T-helper 2 cell treated with Interferon-gamma antibody and Interleukin-4, amounts not matched to agents 5 μg/mL and 100 μg/mL, for 36 hours (primary cell): ENCODE results near the gene GPRIN2.
"Not testable (repeated sequence)": the region's sequence is repeated elsewhere in the genome, so short reads cannot be mapped to it uniquely, and the experiment has no call there.

ENCODE experiments used
- DNase-seq: peaks from one replicate; pipeline ENCODE4 v3.0.0; 2021; ENCODE audit warnings: low spot score
- H3K27ac Mint-ChIP-seq: one replicate; pipeline ENCODE4 v1.8.0; 2021; ENCODE audit warnings: mild to moderate bottlenecking, mixed read lengths
- H3K27me3 Mint-ChIP-seq: one replicate; pipeline ENCODE4 v1.8.0; 2021; ENCODE audit warnings: low read depth, mixed read lengths
- H3K36me3 Mint-ChIP-seq: one replicate; pipeline ENCODE4 v1.8.0; 2021; ENCODE audit warnings: low read depth, mixed read lengths
- H3K4me1 Mint-ChIP-seq: one replicate; pipeline ENCODE4 v1.8.0; 2021; ENCODE audit warnings: low read depth, mixed read lengths
- H3K4me3 Mint-ChIP-seq: one replicate; pipeline ENCODE4 v1.8.0; 2022; ENCODE audit warnings: mild to moderate bottlenecking, moderate library complexity, mixed read lengths
- H3K9me3 Mint-ChIP-seq: one replicate; pipeline ENCODE4 v1.8.0; 2021; ENCODE audit warnings: mixed read lengths

The GPRIN2 gene

DNA sequence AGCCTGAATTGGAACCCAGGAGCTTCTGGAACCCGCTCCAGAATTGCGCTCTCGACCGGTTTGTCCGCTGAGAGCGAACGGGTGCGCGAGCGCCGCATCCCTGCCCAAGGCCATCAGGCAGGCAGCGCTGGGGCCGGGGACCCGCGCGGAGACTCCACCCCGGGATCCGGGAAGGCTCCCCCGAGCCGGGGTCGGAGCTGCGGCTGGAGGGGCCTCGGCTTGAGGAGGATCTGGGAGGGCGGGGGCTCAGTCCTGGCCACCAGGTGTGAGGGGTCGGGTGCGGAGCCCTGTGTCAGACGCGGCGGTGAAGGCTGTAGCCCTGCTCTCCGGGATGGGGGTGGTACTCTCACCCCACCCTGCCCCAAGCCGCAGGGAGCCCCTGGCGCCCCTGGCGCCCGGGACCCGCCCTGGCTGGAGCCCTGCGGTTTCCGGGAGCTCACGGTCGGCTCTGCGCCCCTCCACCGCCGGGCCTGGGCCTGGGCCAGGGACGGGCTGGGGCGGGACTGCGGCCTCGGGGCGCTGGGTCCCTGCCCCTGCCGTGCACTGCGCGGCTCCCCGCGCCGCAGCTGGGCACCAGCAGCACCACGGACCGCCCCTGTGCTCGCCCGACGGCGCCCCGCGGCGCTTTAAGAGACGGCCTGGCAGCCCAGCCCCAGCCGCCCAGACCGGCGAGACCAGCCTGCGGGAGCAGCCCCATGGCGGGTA is 22.2 kb upstream of the GPRIN2 start, which contains the start of gene SYT15:
Gene SYT15 (plus strand): TSS at position 655 of the 705 bp plus-strand sequence. CDS start 41 bp downstream, at position 696.
- not testable (repeated sequence) for H3K9me3 Mint-ChIP-seq

DNA sequence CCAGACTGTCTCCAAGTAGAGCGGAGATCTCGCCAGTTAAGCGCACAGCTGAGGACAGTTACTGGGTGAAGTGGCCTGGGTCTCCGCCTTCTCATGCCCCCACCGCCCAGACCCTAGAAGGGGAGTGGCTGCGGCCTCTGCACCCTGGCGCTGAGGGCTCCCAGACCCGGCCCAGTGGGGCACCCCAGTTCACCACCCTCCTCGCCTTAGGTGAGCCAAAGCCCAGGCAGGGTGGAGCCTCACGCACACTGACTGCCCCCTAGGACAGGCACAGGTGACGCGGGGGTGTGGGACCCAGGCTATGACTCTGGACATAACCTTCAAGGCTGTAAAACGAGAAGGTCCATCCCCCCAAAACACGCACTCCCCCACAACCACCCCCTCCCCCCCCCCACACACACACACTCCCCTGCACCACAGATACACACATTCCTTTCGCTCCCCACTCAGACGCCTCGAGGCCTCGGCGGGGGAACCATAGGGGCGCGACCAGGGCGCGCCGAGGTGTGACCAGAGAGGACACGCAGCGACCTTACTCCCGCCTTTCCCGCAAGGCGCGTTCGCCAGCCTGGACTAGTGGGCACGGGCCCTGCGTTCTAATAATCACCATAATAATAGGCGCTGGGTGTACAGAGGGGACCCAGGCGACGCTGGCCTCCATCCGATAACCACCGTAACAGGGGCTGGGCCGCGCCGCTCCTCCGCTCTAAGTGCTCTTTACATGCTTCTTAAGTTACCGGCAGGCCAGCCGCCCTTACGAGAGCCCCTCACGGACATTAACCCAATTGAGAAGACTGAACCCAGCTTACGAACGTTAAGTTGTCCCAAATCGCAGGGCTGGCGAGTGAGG is 21.4 kb upstream of the GPRIN2 start:
- not testable (repeated sequence) for H3K27me3 Mint-ChIP-seq, DNase-seq, H3K4me3 Mint-ChIP-seq, H3K9me3 Mint-ChIP-seq, H3K27ac Mint-ChIP-seq, H3K36me3 Mint-ChIP-seq, H3K4me1 Mint-ChIP-seq

More for the DNA sequence above, 22.2 kb upstream of the GPRIN2 start, which contains the start of gene SYT15:
- not testable (repeated sequence) for H3K27me3 Mint-ChIP-seq, H3K27ac Mint-ChIP-seq, H3K4me3 Mint-ChIP-seq, H3K4me1 Mint-ChIP-seq, H3K36me3 Mint-ChIP-seq, DNase-seq

GRCh38 chr10:46573884-46574283 is 17.4 kb upstream of the GPRIN2 start:
- not testable (repeated sequence) for H3K9me3 Mint-ChIP-seq, H3K36me3 Mint-ChIP-seq, H3K4me3 Mint-ChIP-seq, H3K27ac Mint-ChIP-seq, H3K27me3 Mint-ChIP-seq, H3K4me1 Mint-ChIP-seq, DNase-seq

- H3K9me3 Mint-ChIP-seq, H3K4me3 Mint-ChIP-seq, H3K27ac Mint-ChIP-seq, H3K4me1 Mint-ChIP-seq, DNase-seq, H3K36me3 Mint-ChIP-seq, H3K27me3 Mint-ChIP-seq: not testable (repeated sequence)
Observed at GRCh38 chr10:46573314-46573713, 16.9 kb upstream of the GPRIN2 start.

GRCh38 chr10:46572765-46573164 is 16.3 kb upstream of the GPRIN2 start:
- not testable (repeated sequence) for H3K36me3 Mint-ChIP-seq, H3K4me1 Mint-ChIP-seq, H3K27me3 Mint-ChIP-seq, H3K9me3 Mint-ChIP-seq, DNase-seq, H3K4me3 Mint-ChIP-seq, H3K27ac Mint-ChIP-seq

DNA sequence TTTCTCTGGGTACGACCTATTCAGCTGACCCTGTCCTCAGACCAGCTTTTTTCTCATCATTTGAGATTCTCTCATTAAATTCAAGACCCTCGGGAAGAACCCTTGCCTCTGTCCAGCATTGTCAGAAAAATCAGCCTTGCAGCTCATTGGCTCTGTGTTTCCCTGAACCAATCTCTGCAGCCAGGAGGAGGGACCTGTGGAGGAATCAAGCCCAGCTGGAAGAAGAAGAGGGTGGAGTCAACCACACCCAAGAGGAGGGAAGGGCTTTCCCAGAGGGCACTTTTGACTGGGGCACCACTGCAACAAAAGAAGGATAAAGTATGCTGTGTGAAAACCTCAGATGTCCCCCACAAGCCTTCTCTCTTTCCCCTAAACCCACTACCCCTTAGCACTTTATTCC is 14.2 kb upstream of the GPRIN2 start:
- DNase-seq, H3K36me3 Mint-ChIP-seq, H3K4me3 Mint-ChIP-seq, H3K27ac Mint-ChIP-seq, H3K27me3 Mint-ChIP-seq, H3K4me1 Mint-ChIP-seq, H3K9me3 Mint-ChIP-seq: not testable (repeated sequence)

- not testable (repeated sequence) for H3K36me3 Mint-ChIP-seq, H3K4me3 Mint-ChIP-seq, H3K9me3 Mint-ChIP-seq, DNase-seq, H3K4me1 Mint-ChIP-seq, H3K27me3 Mint-ChIP-seq, H3K27ac Mint-ChIP-seq
Observed at GRCh38 chr10:46567151-46567550, 10.7 kb upstream of the GPRIN2 start.

DNA sequence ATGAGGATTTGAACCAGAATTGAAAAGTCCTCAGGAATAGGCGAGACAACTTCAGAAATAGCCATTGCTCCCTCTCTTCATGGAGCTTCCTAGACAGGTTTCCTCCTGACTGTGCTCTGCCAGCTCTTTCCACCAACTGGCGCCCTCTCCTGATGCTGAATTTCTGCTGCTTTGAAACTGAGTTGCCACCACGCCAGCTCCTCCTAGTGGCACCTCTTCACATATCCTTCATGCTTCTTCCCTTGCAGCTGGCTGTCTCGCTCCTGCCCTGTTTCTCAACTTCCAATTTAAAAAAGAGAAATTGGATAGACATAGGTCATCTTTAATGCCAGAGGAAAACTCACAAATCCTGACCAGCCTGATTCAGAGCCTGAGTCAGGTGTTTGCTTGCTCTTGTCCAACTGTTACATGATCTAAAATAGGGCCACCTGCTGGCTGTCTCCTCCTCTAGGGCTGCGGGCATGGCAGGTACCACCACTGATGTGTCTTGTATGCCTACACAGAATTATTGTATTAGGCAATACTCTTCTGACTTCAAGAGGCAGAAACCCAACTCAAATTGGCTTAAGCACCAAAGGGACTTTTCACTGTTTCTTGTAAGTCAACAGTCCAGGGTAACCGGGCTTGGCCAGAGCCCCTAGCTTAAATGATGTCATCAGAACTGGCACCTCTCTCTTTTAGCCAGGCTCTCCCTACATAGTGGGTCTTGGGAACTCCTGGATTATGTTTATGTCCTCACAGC is 9.3 kb upstream of the GPRIN2 start:
- not testable (repeated sequence) for H3K27ac Mint-ChIP-seq, H3K27me3 Mint-ChIP-seq, H3K36me3 Mint-ChIP-seq, H3K4me1 Mint-ChIP-seq, H3K9me3 Mint-ChIP-seq, H3K4me3 Mint-ChIP-seq
- DNase-seq, result peak; percentile 32

GRCh38 chr10:46560952-46561351 is 4.5 kb upstream of the GPRIN2 start:
- peak; percentile 4 for DNase-seq
- no peak overlapping the region for H3K4me3 Mint-ChIP-seq
- peaks cover 5% of the 10 kb centered on the region for H3K4me1 Mint-ChIP-seq
- no peaks in the 10 kb centered on the region for H3K27me3 Mint-ChIP-seq
- H3K27ac Mint-ChIP-seq, result no peak overlapping the region
- no peaks in the 10 kb centered on the region for H3K36me3 Mint-ChIP-seq
- H3K9me3 Mint-ChIP-seq, result no peaks in the 10 kb centered on the region

DNA sequence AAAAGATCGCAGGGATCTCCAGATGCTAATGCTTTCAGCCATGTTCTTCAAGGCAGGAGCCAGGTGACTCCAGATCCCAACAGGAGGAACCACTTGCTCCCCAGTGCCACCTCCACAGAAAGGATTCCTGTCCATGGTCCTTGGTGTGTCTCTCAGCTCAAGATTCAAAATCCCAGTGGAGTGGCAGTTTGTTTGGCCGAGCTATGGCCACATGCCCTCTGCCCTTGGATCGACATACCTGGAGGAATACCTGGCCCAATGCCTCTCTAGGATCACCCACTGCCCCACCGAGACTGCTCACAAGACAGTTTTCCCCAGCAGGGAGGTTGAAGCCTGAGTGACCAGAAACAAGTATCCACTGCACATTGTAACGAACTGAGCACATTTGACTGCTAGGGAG is 3.9 kb upstream of the GPRIN2 start:
- H3K4me1 Mint-ChIP-seq, result peaks cover 2% of the 10 kb centered on the region
- H3K27ac Mint-ChIP-seq, result no peak overlapping the region
- DNase-seq, result peak; percentile 5
- no peaks in the 10 kb centered on the region for H3K9me3 Mint-ChIP-seq
- H3K36me3 Mint-ChIP-seq, result no peaks in the 10 kb centered on the region
- no peak overlapping the region for H3K4me3 Mint-ChIP-seq
- H3K27me3 Mint-ChIP-seq, result no peaks in the 10 kb centered on the region

DNA sequence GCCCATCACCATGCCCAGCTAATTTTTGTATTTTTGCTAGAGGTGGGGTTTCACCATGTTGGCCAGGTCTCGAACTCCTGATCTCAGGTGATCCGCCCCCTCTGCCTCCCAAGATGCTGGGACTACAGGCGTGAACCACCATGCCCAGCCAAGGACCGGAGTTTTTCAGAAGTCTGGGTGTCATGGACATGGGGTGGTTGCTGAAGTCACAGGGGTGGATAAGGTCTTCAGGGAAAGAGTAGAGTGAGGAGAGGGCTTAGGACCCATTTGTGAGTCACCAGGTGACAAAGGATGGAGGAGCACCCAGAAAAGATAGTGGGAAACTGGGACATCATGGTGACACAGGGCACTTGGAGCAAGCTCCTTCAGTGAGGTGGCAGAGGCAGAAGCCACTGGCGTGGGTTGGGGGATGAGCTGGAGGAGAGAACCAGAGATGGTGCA is 2.8 kb upstream of the GPRIN2 start:
- peak; percentile 3 for DNase-seq
- Mint-ChIP-seq H3K27ac (no peak overlapping the region), H3K36me3 (no peaks in the 10 kb centered on the region), H3K27me3 (no peaks in the 10 kb centered on the region), H3K4me1 (peaks cover 2% of the 10 kb centered on the region), H3K9me3 (no peaks in the 10 kb centered on the region), H3K4me3 (no peak overlapping the region)

DNA sequence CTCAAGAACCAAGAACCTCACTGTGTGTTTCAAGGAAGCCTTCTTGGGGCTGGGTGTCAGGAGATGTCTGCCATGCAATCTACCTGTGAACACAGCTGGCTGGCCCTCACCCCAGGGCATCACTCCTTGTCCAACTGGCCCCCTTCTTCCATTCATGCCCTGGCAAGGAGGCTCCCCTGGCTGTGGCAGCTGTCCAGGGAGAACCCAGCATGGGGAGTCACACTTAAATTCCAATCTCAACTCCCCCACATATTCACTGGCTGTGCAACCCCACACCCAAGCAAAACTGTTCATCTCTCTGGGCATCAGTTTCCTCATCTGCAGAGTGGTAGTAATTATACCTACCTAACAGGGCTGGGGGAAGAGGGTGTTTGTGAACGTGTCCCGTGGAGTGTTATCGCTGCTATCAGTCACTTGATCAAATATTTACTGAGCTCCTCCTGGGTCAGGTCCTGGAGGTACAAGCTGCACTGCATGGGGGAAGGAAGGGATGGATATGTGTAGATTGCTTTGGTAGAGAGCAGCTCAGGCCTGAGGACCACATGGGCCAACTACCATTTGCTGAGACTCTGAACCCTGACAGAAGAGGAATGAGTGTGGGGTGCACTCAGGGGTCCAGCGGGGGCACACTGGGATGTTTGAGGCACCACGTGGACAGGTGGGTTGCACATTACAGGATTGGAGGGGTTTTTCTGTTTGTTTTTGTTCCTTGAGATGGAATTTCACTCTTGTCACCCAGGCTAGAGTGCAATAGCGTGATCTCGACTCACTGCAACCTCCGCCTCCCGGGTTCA is 2.1 kb upstream of the GPRIN2 start:
- H3K27ac Mint-ChIP-seq, result no peak overlapping the region
- no peaks in the 10 kb centered on the region for H3K36me3 Mint-ChIP-seq
- DNase-seq, result peak; percentile 4
- H3K9me3 Mint-ChIP-seq, result no peaks in the 10 kb centered on the region
- no peak overlapping the region for H3K4me3 Mint-ChIP-seq
- H3K27me3 Mint-ChIP-seq, result no peaks in the 10 kb centered on the region
- peaks cover 2% of the 10 kb centered on the region for H3K4me1 Mint-ChIP-seq

GRCh38 chr10:46558122-46558391 is 1.6 kb upstream of the GPRIN2 start:
- Mint-ChIP-seq H3K4me3 (no peak overlapping the region), H3K36me3 (no peaks in the 10 kb centered on the region), H3K27me3 (no peaks in the 10 kb centered on the region), H3K27ac (no peak overlapping the region), H3K4me1 (peaks cover 2% of the 10 kb centered on the region), H3K9me3 (no peaks in the 10 kb centered on the region)
- peak; percentile 5 for DNase-seq
